ENCODE measurements around the gene NIPBL. TPM values are rescaled to one million over a fixed set of nuclear protein-coding genes. Genes with fewer than 3 reads are reported as not detected.
"Not testable (repeated sequence)": the region's sequence is repeated elsewhere in the genome, so short reads cannot be mapped to it uniquely, and the experiment has no call there.

The NIPBL gene
- total RNA-seq, 1 donor from 2014 or later = 61.5 TPM

DNA sequence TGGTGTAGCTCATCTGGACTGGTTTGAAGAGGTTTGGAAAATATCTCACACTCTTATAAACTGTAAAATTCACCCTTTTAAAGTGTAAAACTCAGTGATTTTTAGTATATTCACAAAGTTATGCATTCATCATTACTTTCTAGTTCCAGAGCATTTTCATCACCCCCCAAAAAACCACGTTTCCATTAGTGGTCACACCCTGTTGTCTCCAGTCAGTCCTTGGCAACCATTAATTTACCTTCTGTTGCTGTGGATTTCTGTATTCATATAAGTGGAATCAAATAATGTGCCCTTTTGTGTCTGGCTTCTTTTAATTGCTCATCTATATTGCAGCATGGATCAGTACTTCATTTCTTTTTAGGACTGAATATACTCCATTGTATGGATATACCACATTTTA lies 18.4 kb downstream of the NIPBL start:
- no peak for DNase-seq (ENCODE audit: low spot score)
- H3K36me3 Mint-ChIP-seq (ENCODE audit: low read depth, unreplicated experiment) = peaks cover 10% of the 10 kb centered on the region
- H3K4me3 Mint-ChIP-seq (ENCODE audit: unreplicated experiment) = no peak overlapping the region
- no peaks in the 10 kb centered on the region for H3K4me1 Mint-ChIP-seq (ENCODE audit: unreplicated experiment)
- H3K9me3 Mint-ChIP-seq (ENCODE audit: unreplicated experiment) = no peaks in the 10 kb centered on the region
- peaks cover 1% of the 10 kb centered on the region for H3K27me3 Mint-ChIP-seq (ENCODE audit: unreplicated experiment)
- TF ChIP-seq, protein P1, sequence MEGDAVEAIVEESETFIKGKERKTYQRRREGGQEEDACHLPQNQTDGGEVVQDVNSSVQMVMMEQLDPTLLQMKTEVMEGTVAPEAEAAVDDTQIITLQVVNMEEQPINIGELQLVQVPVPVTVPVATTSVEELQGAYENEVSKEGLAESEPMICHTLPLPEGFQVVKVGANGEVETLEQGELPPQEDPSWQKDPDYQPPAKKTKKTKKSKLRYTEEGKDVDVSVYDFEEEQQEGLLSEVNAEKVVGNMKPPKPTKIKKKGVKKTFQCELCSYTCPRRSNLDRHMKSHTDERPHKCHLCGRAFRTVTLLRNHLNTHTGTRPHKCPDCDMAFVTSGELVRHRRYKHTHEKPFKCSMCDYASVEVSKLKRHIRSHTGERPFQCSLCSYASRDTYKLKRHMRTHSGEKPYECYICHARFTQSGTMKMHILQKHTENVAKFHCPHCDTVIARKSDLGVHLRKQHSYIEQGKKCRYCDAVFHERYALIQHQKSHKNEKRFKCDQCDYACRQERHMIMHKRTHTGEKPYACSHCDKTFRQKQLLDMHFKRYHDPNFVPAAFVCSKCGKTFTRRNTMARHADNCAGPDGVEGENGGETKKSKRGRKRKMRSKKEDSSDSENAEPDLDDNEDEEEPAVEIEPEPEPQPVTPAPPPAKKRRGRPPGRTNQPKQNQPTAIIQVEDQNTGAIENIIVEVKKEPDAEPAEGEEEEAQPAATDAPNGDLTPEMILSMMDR (IDR thresholded peaks at IDR 0.05; ENCODE audit: unreplicated experiment) = no peak
- no peak overlapping the region for H3K27ac Mint-ChIP-seq (ENCODE audit: unreplicated experiment)

DNA sequence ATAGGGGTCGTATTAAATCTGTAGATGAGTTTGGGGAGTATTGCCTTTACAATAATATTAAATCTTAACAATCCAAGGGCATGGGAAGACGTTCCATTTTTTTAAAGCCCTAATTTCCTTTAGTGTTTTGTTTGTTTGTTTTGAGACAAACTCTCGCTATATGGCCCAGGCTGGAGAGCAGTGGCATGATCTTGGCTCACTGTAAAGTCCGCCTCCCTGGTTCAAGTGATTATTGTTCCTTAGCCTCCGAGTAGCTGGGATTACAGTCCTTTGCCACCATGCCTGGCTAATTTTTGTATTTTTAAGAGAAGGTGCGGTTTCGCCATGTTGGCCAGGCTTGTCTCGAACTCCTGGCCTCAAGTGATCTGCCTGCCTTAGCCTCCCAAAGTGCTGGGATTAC lies 19.9 kb downstream of the NIPBL start:
- Mint-ChIP-seq H3K27ac (ENCODE audit: unreplicated experiment) (no peak overlapping the region), H3K36me3 (ENCODE audit: low read depth, unreplicated experiment) (peaks cover 7% of the 10 kb centered on the region), H3K4me1 (ENCODE audit: unreplicated experiment) (no peaks in the 10 kb centered on the region), H3K27me3 (ENCODE audit: unreplicated experiment) (peaks cover 1% of the 10 kb centered on the region), H3K9me3 (ENCODE audit: unreplicated experiment) (no peaks in the 10 kb centered on the region), H3K4me3 (ENCODE audit: unreplicated experiment) (no peak overlapping the region)
- TF ChIP-seq, protein P1 (IDR thresholded peaks at IDR 0.05; ENCODE audit: unreplicated experiment) = no peak
- DNase-seq (ENCODE audit: low spot score) = no peak

DNA sequence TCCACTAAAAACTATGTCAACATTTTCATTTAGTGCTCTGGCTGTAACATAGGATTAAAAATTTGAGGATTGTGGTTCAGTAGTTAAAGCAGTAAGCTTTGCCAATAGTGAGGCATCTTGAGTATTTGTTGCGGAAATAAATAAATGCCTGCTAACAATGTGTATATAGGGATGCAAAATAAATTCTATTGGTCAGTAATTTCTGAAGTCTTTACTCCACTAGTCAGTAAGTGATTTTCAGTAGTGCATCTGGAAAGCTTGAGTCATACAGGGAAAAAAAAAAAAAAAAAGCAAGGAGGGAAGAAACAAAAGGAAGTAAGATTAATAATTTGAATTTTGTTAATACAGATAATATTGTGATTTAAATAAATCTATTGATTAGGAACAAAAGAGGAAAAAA lies 21.0 kb downstream of the NIPBL start:
- H3K4me3 Mint-ChIP-seq (ENCODE audit: unreplicated experiment) = no peak overlapping the region
- peaks cover 5% of the 10 kb centered on the region for H3K36me3 Mint-ChIP-seq (ENCODE audit: low read depth, unreplicated experiment)
- TF ChIP-seq, protein P1 (IDR thresholded peaks at IDR 0.05; ENCODE audit: unreplicated experiment) = no peak
- no peaks in the 10 kb centered on the region for H3K9me3 Mint-ChIP-seq (ENCODE audit: unreplicated experiment)
- no peaks in the 10 kb centered on the region for H3K27me3 Mint-ChIP-seq (ENCODE audit: unreplicated experiment)
- no peak for DNase-seq (ENCODE audit: low spot score)
- H3K4me1 Mint-ChIP-seq (ENCODE audit: unreplicated experiment) = no peaks in the 10 kb centered on the region
- no peak overlapping the region for H3K27ac Mint-ChIP-seq (ENCODE audit: unreplicated experiment)

DNA sequence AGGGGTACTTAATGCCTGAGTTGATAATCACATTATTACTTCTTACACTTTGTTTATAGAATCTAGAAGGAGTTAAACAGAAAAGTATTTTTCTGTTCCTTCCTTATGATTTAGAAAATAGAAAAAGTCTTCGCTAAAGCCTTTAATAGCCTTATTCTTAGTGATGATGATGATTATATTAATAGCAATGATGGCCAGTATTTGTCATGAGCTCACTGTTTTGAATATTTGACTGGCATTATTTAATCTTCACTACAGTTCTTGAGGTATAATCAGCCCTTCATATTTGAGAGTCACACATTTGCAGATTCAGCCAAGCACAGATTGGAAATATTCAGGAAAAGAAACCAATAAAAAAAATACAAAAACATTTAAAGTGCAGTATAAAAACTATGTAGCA lies 23.3 kb downstream of the NIPBL start:
- no peaks in the 10 kb centered on the region for H3K9me3 Mint-ChIP-seq (ENCODE audit: unreplicated experiment)
- no peaks in the 10 kb centered on the region for H3K4me1 Mint-ChIP-seq (ENCODE audit: unreplicated experiment)
- H3K36me3 Mint-ChIP-seq (ENCODE audit: low read depth, unreplicated experiment) = peaks cover 5% of the 10 kb centered on the region
- TF ChIP-seq, protein P1 (IDR thresholded peaks at IDR 0.05; ENCODE audit: unreplicated experiment) = no peak
- H3K27ac Mint-ChIP-seq (ENCODE audit: unreplicated experiment) = no peak overlapping the region
- no peak overlapping the region for H3K4me3 Mint-ChIP-seq (ENCODE audit: unreplicated experiment)
- DNase-seq (ENCODE audit: low spot score) = no peak
- no peaks in the 10 kb centered on the region for H3K27me3 Mint-ChIP-seq (ENCODE audit: unreplicated experiment)

DNA sequence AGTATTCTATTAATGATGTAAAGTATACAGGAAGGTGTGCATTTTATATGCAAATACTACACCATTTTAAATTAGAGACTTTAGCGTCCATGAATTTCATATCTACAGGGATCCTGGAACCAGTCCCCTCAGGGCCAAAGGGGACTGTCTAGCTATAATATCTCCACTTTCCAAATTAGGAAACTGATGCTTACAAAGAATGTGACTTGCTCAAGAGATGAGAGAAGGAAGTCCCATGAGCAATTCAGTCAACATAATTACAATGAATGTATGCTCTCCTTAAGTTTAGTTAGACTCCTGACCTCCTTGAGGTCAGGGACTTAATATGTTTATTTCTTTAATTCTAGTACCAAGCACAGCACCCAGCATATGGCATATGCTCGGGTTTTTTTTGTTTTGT lies 23.7 kb downstream of the NIPBL start:
- H3K27ac Mint-ChIP-seq (ENCODE audit: unreplicated experiment) = no peak overlapping the region
- no peaks in the 10 kb centered on the region for H3K4me1 Mint-ChIP-seq (ENCODE audit: unreplicated experiment)
- no peaks in the 10 kb centered on the region for H3K27me3 Mint-ChIP-seq (ENCODE audit: unreplicated experiment)
- H3K4me3 Mint-ChIP-seq (ENCODE audit: unreplicated experiment) = no peak overlapping the region
- TF ChIP-seq, protein P1 (IDR thresholded peaks at IDR 0.05; ENCODE audit: unreplicated experiment) = no peak
- H3K9me3 Mint-ChIP-seq (ENCODE audit: unreplicated experiment) = no peaks in the 10 kb centered on the region
- H3K36me3 Mint-ChIP-seq (ENCODE audit: low read depth, unreplicated experiment) = peaks cover 5% of the 10 kb centered on the region
- DNase-seq (ENCODE audit: low spot score) = no peak

DNA sequence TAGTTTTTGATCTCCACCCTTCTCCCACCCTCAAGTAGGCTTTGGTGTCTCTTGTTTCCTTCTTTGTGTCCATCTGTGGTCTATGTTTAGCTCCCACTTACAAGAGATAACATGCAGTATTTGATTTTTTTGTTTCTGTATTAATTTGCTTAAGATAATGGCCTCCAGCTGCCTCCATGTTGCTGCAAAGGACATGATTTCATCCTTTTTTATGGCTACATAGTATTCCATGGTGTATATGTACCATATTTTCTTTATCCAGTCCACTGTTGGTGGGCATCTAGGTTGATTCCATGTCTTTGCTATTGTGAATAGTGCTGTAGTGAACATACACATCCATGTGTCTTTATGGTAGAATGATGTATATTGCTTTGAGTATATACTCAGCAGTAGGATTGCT lies 24.5 kb downstream of the NIPBL start:
- not testable (repeated sequence) for H3K36me3 Mint-ChIP-seq (ENCODE audit: low read depth, unreplicated experiment); H3K4me3 Mint-ChIP-seq (ENCODE audit: unreplicated experiment); H3K9me3 Mint-ChIP-seq (ENCODE audit: unreplicated experiment); H3K4me1 Mint-ChIP-seq (ENCODE audit: unreplicated experiment); H3K27ac Mint-ChIP-seq (ENCODE audit: unreplicated experiment); DNase-seq (ENCODE audit: low spot score); H3K27me3 Mint-ChIP-seq (ENCODE audit: unreplicated experiment)
